HG03045 (cell line): ENCODE results near the gene ZSCAN22.

Experiments used
- ATAC-seq: cut with Tn5 transposase; IDR thresholded peaks from one replicate; pipeline ENCODE4 v1.9.1; 2021; ENCODE audit warnings: mild to moderate bottlenecking, moderate library complexity; ENCODE audit not compliant: unreplicated experiment

The ZSCAN22 gene

GRCh38 chr19:58350871-58351557 is 24.2 kb downstream of the ZSCAN22 start:
- ATAC-seq: no peak

GRCh38 chr19:58351558-58351878 is 24.7 kb downstream of the ZSCAN22 start:
- no peak for ATAC-seq

- ATAC-seq: no peak
These were observed 25.4 kb downstream of the ZSCAN22 start for GRCh38 chr19:58351990-58352755.

- ATAC-seq: no peak
These were observed 26.2 kb downstream of the ZSCAN22 start, which contains the start of gene A1BG for GRCh38 chr19:58352760-58353671. Gene A1BG (minus strand): TSS chr19:58353492. CDS start chr19:58353437, 55 bp downstream.

GRCh38 chr19:58353717-58354477 is 27.1 kb downstream of the ZSCAN22 start:
- ATAC-seq: no peak

GRCh38 chr19:58354478-58355030 is 27.8 kb downstream of the ZSCAN22 start:
- ATAC-seq: no peak

GRCh38 chr19:58355215-58355796 is 28.5 kb downstream of the ZSCAN22 start:
- ATAC-seq: no peak

- no peak for ATAC-seq
These were observed 29.3 kb downstream of the ZSCAN22 start for GRCh38 chr19:58355908-58356765.

GRCh38 chr19:58356766-58357480 is 30.1 kb downstream of the ZSCAN22 start:
- ATAC-seq: no peak

- ATAC-seq: no peak
These were observed 30.8 kb downstream of the ZSCAN22 start for GRCh38 chr19:58357481-58358145.

- ATAC-seq: peak; percentile 2
These were observed 35.1 kb downstream of the ZSCAN22 start for GRCh38 chr19:58361900-58362271.

GRCh38 chr19:58362272-58362994 is 35.6 kb downstream of the ZSCAN22 start, which contains the start of gene ZNF497:
Gene ZNF497 (minus strand): TSS chr19:58362751. CDS start chr19:58357635, 5,116 bp downstream.
- peak; percentile 88 for ATAC-seq

- ATAC-seq: no peak
These were observed 37.4 kb downstream of the ZSCAN22 start for GRCh38 chr19:58364146-58364545.

GRCh38 chr19:58366585-58367430 is 40.0 kb downstream of the ZSCAN22 start:
- ATAC-seq: no peak

- ATAC-seq: no peak
These were observed 41.1 kb downstream of the ZSCAN22 start for GRCh38 chr19:58367698-58368454.
